GM20000 (cell line): ENCODE measurements around the gene TPRA1.

ENCODE experiments used
- DNase-seq: peaks from one replicate; pipeline ENCODE4 v3.0.0; 2012; ENCODE audit warnings: low spot score
- TF ChIP-seq, protein P1 (sequence below): IDR thresholded peaks from 2 replicates; pipeline ENCODE4 v1.5.1; 2012; ENCODE audit warnings: mild to moderate bottlenecking, control low read depth; ENCODE audit errors: extremely low read depth, missing control alignments

TPRA1 gene

DNA sequence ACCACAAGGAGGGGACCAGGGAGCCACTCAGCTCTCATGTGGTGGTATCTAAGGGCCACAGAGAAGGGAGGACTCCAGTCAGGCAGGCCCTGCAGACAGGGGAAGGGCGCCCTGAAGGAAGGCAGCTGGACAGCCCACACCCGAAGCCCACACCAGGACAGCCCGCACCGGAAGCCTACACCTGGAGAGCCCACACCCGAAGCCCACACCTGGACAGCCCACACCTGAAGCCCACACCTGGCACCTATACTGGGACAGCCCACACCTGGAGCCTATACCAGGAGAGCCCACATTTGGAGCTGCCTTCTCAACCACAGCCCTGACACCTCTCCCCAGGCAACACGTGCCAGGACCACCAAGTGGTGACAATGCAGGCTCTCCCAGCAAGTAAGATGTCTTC lies 11.7 kb downstream of the TPRA1 start:
- DNase-seq = no peak
- TF ChIP-seq, protein P1, sequence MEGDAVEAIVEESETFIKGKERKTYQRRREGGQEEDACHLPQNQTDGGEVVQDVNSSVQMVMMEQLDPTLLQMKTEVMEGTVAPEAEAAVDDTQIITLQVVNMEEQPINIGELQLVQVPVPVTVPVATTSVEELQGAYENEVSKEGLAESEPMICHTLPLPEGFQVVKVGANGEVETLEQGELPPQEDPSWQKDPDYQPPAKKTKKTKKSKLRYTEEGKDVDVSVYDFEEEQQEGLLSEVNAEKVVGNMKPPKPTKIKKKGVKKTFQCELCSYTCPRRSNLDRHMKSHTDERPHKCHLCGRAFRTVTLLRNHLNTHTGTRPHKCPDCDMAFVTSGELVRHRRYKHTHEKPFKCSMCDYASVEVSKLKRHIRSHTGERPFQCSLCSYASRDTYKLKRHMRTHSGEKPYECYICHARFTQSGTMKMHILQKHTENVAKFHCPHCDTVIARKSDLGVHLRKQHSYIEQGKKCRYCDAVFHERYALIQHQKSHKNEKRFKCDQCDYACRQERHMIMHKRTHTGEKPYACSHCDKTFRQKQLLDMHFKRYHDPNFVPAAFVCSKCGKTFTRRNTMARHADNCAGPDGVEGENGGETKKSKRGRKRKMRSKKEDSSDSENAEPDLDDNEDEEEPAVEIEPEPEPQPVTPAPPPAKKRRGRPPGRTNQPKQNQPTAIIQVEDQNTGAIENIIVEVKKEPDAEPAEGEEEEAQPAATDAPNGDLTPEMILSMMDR = no peak

DNA sequence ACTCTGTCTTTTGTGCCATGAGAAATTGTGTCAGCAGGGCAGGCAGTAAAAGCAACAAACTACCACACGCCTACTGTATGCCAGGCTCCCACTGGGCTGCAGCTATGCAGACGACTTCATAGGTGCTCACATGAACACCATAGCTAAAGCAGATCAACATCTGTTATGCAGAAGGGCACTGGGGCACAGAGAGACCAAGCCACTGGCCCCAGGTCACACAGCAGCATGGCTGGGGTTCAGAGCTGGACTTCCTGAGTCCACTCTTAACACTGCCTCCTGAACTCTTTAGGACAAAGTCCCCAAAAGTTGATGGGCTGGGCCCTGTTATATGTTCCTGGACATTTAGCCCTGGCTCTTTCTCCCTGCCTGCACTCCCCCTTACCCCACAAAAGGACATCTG lies 12.4 kb downstream of the TPRA1 start:
- TF ChIP-seq, protein P1 = no peak

DNA sequence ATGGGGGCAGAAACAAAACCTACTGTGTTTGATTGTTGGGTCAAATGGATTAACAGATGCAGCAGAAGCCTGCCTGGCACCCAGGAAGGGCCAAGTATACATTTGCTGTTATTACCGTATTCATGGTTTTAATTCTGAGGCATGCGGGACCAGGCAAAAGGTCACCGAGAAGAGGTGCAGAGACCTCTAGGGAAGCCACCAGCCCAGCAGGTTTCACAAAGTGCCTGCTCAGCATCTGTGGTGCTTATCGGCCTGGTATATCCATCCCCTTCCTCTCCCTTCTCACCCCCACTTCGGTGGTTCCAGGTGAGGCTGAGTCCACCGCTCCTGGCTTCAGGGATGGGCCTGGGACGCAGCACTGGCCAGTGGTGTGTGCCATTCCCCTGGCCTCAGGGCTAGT lies 13.1 kb downstream of the TPRA1 start:
- DNase-seq = no peak
- TF ChIP-seq, protein P1 = no peak

More for the DNA sequence above, 12.4 kb downstream of the TPRA1 start:
- DNase-seq = no peak

DNA sequence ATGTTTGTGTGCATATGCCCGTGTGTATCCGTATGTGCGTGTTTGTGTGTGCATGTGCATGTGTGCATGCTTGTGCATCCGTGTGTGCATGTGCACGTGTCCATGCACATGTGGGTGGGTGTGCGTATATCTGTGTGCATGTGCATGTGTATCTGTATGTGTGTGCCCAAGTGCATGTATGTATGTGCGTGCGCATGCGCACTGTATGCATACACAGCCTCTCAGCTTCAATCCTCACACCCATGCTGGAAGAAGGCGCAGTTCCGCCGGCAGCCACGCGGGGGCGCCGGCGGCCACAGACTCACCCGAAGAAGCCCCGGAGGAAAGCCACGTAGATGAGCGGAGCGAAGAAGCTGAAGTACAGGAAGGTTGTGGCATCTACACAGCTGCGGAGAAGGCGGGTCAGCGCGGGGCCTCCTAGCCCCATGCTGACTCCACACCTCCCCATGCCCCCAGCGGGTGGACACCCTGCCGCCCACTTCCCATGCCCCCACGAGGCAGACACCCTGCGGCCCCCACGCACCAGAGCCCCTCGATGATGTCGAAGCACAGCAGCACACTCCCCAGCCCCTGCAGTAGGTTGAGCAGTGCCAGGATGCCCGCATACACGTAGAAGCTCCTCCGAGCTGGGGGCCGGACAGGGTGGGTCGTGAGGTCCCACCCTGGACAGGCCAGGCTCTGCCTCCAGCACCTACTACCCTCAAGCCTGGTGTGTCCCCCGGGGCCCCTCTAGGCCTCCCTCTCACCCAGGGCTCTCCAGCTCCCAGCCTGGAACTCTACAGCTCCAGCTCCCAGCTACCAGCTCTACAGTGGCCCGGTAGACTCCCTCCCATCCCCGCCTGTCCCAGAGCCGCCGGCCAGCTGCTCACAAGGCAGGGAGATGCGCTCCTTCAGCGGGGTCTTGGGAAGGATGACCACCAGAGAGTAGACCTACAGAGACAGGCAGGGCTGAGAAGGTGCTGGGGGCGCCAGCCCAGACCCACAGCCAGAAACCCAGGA lies 15.4 kb downstream of the TPRA1 start:
- TF ChIP-seq, protein P1 = peak; percentile 97
- DNase-seq = peak; percentile 95

DNA sequence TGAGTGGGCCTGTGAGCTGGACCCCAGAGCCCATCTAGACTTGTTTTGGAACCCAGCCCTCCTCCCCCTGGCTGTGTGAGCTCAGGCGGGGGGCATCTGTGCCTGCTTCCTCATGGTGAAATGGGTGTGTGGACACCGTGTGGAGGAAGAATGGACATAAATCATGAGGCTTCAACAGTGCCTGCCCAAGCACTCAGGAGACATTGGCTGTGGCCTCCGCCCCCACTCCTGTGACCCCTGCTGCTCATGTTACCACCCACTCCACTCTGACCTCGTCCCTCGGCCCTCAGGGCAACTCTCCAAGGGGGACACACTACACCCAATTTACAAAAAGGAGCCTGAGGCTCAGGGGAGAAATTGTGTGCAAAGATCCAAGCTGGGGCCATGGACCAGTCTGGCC lies 16.6 kb downstream of the TPRA1 start:
- no peak for DNase-seq

DNA sequence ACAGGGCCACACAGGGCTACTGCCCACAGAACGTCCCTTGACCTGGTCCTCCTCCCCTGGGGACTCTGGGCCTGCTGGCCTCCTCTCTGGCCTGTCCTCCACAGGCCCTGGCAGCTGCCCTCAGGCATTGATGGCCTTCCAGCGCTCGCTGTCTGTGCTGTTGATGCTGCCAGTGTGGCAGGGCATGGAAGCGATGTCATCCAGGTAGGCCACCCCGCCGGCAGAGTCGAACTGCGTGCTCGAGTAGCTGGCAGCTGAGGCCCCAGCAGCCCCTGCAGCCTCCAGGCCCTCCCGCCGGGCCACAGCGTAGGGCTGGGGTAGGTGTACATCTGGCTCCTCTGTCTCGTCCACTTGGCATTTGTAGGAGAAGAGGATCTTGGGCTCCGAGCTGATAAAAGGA lies 17.1 kb downstream of the TPRA1 start:
- TF ChIP-seq, protein P1 = no peak
- DNase-seq = no peak

More for the DNA sequence above, 16.6 kb downstream of the TPRA1 start:
- TF ChIP-seq, protein P1 = no peak

DNA sequence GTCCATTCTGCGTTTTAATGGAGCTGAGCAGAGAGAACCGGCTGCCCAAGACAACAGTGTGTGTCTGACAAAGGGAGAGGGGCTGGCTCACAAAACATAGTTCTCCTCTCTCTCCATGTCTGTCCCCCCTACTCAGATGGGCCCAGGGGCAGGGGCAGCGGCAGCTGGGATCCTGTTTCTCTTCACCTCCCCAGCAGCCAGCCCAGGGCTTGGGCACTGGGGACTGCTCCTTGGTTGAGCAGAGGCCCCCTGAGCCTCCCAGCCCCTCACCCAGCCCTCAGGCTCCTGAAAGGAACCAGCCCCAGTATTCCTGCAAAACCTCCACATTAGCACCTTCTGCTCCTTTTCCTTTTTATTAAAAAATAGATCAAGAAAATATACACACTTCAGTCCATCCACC lies 17.8 kb downstream of the TPRA1 start:
- TF ChIP-seq, protein P1 = no peak
- DNase-seq = no peak
